ENCODE data around the gene CDK9.

DNA sequence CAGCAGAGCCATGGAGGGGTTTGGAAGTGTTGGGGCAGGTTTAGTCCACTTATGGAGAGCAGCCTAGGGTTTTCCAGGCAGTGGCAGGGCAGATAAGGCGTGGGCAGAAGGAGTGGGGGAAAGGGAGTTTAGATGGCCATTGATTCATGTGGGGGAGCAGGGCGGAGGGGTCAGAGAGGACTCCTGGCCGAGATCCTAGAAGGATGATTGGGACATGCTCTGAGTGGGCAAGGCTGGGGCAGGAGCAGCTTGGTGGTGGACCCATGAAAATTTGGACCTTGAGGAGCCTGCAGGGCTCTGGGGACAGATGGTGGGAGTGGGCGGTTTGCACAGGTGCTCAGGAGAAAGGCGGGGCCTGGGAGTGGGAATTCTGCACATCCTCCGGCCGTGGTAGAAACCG is 32.7 kb upstream of the CDK9 start:
- TF ChIP-seq, protein P1, sequence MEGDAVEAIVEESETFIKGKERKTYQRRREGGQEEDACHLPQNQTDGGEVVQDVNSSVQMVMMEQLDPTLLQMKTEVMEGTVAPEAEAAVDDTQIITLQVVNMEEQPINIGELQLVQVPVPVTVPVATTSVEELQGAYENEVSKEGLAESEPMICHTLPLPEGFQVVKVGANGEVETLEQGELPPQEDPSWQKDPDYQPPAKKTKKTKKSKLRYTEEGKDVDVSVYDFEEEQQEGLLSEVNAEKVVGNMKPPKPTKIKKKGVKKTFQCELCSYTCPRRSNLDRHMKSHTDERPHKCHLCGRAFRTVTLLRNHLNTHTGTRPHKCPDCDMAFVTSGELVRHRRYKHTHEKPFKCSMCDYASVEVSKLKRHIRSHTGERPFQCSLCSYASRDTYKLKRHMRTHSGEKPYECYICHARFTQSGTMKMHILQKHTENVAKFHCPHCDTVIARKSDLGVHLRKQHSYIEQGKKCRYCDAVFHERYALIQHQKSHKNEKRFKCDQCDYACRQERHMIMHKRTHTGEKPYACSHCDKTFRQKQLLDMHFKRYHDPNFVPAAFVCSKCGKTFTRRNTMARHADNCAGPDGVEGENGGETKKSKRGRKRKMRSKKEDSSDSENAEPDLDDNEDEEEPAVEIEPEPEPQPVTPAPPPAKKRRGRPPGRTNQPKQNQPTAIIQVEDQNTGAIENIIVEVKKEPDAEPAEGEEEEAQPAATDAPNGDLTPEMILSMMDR (IDR thresholded peaks at IDR 0.05 in 8 of 11, conservative IDR thresholded peaks at IDR 0.05 in 3 of 11): no peak
- TF ChIP-seq POLR2AphosphoS5 (IDR thresholded peaks at IDR 0.05): no peak

Measured in spleen (tissue), 7 donors.